Measurements from ENCODE around the gene SEC14L3.
"Not testable (repeated sequence)": the region's sequence is repeated elsewhere in the genome, so short reads cannot be mapped to it uniquely, and the experiment has no call there.

The SEC14L3 gene

GRCh38 chr22:30474683-30475424 lies 3.0 kb upstream of the SEC14L3 start:
- Histone ChIP-seq H3K4me1 (no peaks in the 10 kb centered on the region), H3K27ac (no peak overlapping the region), H3K4me3 (no peak overlapping the region), H3K9me3 (replicated peaks in 1 of 11) (no peaks in the 10 kb centered on the region), H3K36me3 (no peaks in the 10 kb centered on the region), H3K4me2 (no peak overlapping the region), H3K27me3 (no peaks in the 10 kb centered on the region), H3K9ac (no peak overlapping the region), H4K20me1 (no peaks in the 10 kb centered on the region)
- TF ChIP-seq Cebpa-rat (IDR thresholded peaks at IDR 0.05), result no peak

- Histone ChIP-seq H3K27me3 (no peaks in the 10 kb centered on the region), H4K20me1 (no peaks in the 10 kb centered on the region), H3K9me3 (replicated peaks in 1 of 11) (no peaks in the 10 kb centered on the region), H3K4me3 (no peak overlapping the region), H3K36me3 (no peaks in the 10 kb centered on the region), H3K4me2 (no peak overlapping the region), H3K27ac (no peak overlapping the region), H3K4me1 (no peaks in the 10 kb centered on the region), H3K9ac (no peak overlapping the region)
- no peak for TF ChIP-seq Cebpa-rat (IDR thresholded peaks at IDR 0.05)
These were observed 2.3 kb upstream of the SEC14L3 start for GRCh38 chr22:30474121-30474520.

- H3K9me3 ChIP-seq (replicated peaks in 1 of 11), result no peaks in the 10 kb centered on the region
- no peaks in the 10 kb centered on the region for H3K27me3 ChIP-seq
- H3K4me3 ChIP-seq, result no peak overlapping the region
- no peak for TF ChIP-seq Cebpa-rat (IDR thresholded peaks at IDR 0.05)
- H4K20me1 ChIP-seq, result no peaks in the 10 kb centered on the region
- H3K4me1 ChIP-seq, result no peaks in the 10 kb centered on the region
- no peaks in the 10 kb centered on the region for H3K36me3 ChIP-seq
- H3K9ac ChIP-seq, result no peak overlapping the region
- no peak overlapping the region for H3K27ac ChIP-seq
- H3K4me2 ChIP-seq, result peak overlapping the region in 1 of 11 experiments; percentile 0; a peak in 2 of 22 replicates
These were observed 1.3 kb upstream of the SEC14L3 start for GRCh38 chr22:30472994-30473720.

- Histone ChIP-seq H3K36me3 (no peaks in the 10 kb centered on the region), H3K27ac (no peak overlapping the region), H3K4me3 (no peak overlapping the region), H3K9ac (no peak overlapping the region), H3K27me3 (no peaks in the 10 kb centered on the region), H3K9me3 (replicated peaks in 1 of 11) (no peaks in the 10 kb centered on the region), H3K4me2 (no peak overlapping the region), H4K20me1 (no peaks in the 10 kb centered on the region), H3K4me1 (no peaks in the 10 kb centered on the region)
- TF ChIP-seq Cebpa-rat (IDR thresholded peaks at IDR 0.05), result no peak
These were observed 1.2 kb downstream of the SEC14L3 start for GRCh38 chr22:30470655-30471054.

- Histone ChIP-seq H3K4me2 (no peak overlapping the region), H3K4me3 (no peak overlapping the region), H4K20me1 (no peaks in the 10 kb centered on the region), H3K27ac (no peak overlapping the region), H3K4me1 (no peaks in the 10 kb centered on the region), H3K27me3 (no peaks in the 10 kb centered on the region), H3K9ac (no peak overlapping the region), H3K9me3 (replicated peaks in 1 of 11) (no peaks in the 10 kb centered on the region; a peak in 2 of 22 replicates), H3K36me3 (no peaks in the 10 kb centered on the region)
- no peak for TF ChIP-seq Cebpa-rat (IDR thresholded peaks at IDR 0.05)
These were observed 2.7 kb downstream of the SEC14L3 start for GRCh38 chr22:30469165-30469564.

- Histone ChIP-seq H3K4me1 (peaks cover 0 to 32% (median 0%) of the 10 kb centered on the region in 10 experiments; a peak in 5 of 20 replicates), H3K9me3 (replicated peaks in 1 of 11) (peaks cover 0 to 14% (median 4%) of the 10 kb centered on the region in 11 experiments; a peak in 12 of 22 replicates)
- H3K27ac ChIP-seq, H3K9ac ChIP-seq, H3K36me3 ChIP-seq, H3K4me3 ChIP-seq, H3K4me2 ChIP-seq, H4K20me1 ChIP-seq, H3K27me3 ChIP-seq: not testable (repeated sequence)
These were observed 11.3 kb downstream of the SEC14L3 start for GRCh38 chr22:30460555-30460954.

GRCh38 chr22:30460147-30460546 lies 11.7 kb downstream of the SEC14L3 start:
- Histone ChIP-seq H3K27ac (peak overlapping the region in 1 of 11 experiments; percentile 72; a peak in 1 of 22 replicates), H3K9me3 (replicated peaks in 1 of 11) (peaks cover 0 to 16% (median 4%) of the 10 kb centered on the region in 11 experiments; a peak in 11 of 22 replicates), H3K4me2 (peak overlapping the region in 3 of 11 experiments; percentile 45 to 63 (median 56); a peak in 4 of 22 replicates), H3K27me3 (no peaks in the 10 kb centered on the region), H4K20me1 (no peaks in the 10 kb centered on the region), H3K9ac (no peak overlapping the region), H3K4me3 (no peak overlapping the region), H3K36me3 (no peaks in the 10 kb centered on the region), H3K4me1 (peaks cover 0 to 32% (median 0%) of the 10 kb centered on the region in 10 experiments; a peak in 5 of 20 replicates)
- TF ChIP-seq Cebpa-rat (IDR thresholded peaks at IDR 0.05), result no peak

GRCh38 chr22:30459181-30460052 lies 12.4 kb downstream of the SEC14L3 start:
- Histone ChIP-seq H3K4me2 (peak overlapping the region in 3 of 11 experiments; percentile 45 to 63 (median 56); a peak in 6 of 22 replicates), H3K4me3 (no peak overlapping the region), H3K27me3 (no peaks in the 10 kb centered on the region), H4K20me1 (no peaks in the 10 kb centered on the region), H3K27ac (peak overlapping the region in 2 of 11 experiments; percentile 29 to 72; a peak in 3 of 22 replicates), H3K4me1 (peaks cover 0 to 32% (median 0%) of the 10 kb centered on the region in 10 experiments; a peak in 5 of 20 replicates), H3K9ac (peak overlapping the region in 1 of 11 experiments; percentile 41; a peak in 1 of 22 replicates), H3K36me3 (no peaks in the 10 kb centered on the region), H3K9me3 (replicated peaks in 1 of 11) (peaks cover 0 to 16% (median 4%) of the 10 kb centered on the region in 11 experiments; a peak in 10 of 22 replicates)
- no peak for TF ChIP-seq Cebpa-rat (IDR thresholded peaks at IDR 0.05)

Measured in BLaER1 treated with 17β-estradiol and CSF1 and Interleukin-3, amounts not matched to agents 10 nM and 100 nM (cell line).